Umbilical cord (tissue), 2 donors: ENCODE results near the gene DYTN. TPM values are rescaled to one million over a fixed set of nuclear protein-coding genes. Genes with fewer than 3 reads are reported as not detected.

Experiments
- DNase-seq: peaks from one replicate; pipeline ENCODE4 v3.0.0-alpha.2; 2015; ENCODE audit warnings: low spot score
- total RNA-seq: library from RNA; depleted of rRNA; stranded (reverse); fragments of >200 nt; gene quantifications from one replicate; pipeline ENCODE4 v1.2.3, GENCODE V29; 2014; ENCODE audit warnings: low replicate concordance; ENCODE audit not compliant: insufficient read depth

The DYTN gene
- total RNA-seq, 1 donor from 2014 or later = 0.72 TPM

- no peak for DNase-seq
Measured at GRCh38 chr2:206615417-206616089, 102.6 kb downstream of the DYTN start.

GRCh38 chr2:206614811-206615210 is 103.4 kb downstream of the DYTN start:
- no peak for DNase-seq

DNA sequence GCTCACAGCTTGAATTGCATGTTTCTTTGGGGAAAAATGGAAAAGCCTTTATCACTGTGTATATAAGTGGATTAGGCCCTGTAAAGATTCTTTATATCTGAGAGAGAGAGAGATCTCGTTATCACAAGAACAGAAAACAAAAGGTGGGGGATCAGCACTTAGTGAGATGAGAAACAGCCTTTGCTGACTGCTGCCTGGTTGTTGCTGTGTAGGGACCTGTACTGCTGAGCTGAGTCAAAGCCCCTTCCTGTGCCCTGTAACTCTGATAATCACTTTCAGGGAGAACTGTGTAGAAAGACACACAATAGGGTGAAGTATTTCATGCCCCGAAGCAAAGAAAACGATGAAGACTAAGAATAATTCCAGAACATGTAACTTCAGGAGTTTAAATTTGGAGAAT is 106.5 kb downstream of the DYTN start:
- no peak for DNase-seq

GRCh38 chr2:206611191-206611590 is 107.0 kb downstream of the DYTN start:
- DNase-seq = no peak

- no peak for DNase-seq
Measured at GRCh38 chr2:206610451-206610850, 107.7 kb downstream of the DYTN start.

- DNase-seq = no peak
Measured at GRCh38 chr2:206603243-206603642, 115.0 kb downstream of the DYTN start.

Other genes starting within 250 kb of the DYTN start
- not detected for gene FAM237A, start 75.9 kb downstream of the DYTN start, total RNA-seq
- 6.3 TPM for gene MDH1B, start 46.9 kb upstream of the DYTN start, total RNA-seq
- 29.1 TPM for gene FASTKD2, start 47.2 kb upstream of the DYTN start, total RNA-seq
- gene CPO, start 221.1 kb upstream of the DYTN start, total RNA-seq = not detected